Lung (tissue), 12 donors: ENCODE data around the gene PTPRN2. TPM values are rescaled to one million over a fixed set of nuclear protein-coding genes. Genes with fewer than 3 reads are reported as not detected.

Source experiments
- ATAC-seq: fragments of 200-7000 bp; cut with Tn5 transposase; one replicate; pipeline ENCODE4 v1.9.1; 2020; ENCODE audit warnings: moderate number of reproducible peaks; ENCODE audit not compliant: insufficient read depth, low FRiP score
- DNase-seq, 3 donors: peaks; one replicate each; pipeline ENCODE4 v3.0.0-alpha.2; 2013 to 2017
- H3K27ac ChIP-seq, 2 donors: one replicate each; pipeline ENCODE4 v1.5.1; 2013; ENCODE audit warnings: mild to moderate bottlenecking in 2 of 2, moderate library complexity in 2 of 2, control low read depth in 1 of 2, inconsistent platforms in 1 of 2, low read depth in 1 of 2, low read length in 1 of 2
- H3K27me3 ChIP-seq, 3 donors: one replicate each; pipeline ENCODE4 v1.5.1; 2013; ENCODE audit warnings: low read length in 2 of 3; ENCODE audit not compliant: control insufficient read depth in 3 of 3, insufficient read depth in 3 of 3
- H3K36me3 ChIP-seq, 4 donors: one replicate each; pipeline ENCODE4 v1.5.1; 2013; ENCODE audit warnings: low read length in 4 of 4, mild to moderate bottlenecking in 1 of 4, moderate library complexity in 1 of 4; ENCODE audit not compliant: control insufficient read depth in 4 of 4, insufficient read depth in 4 of 4
- H3K4me1 ChIP-seq, 5 donors: one replicate each; pipeline ENCODE4 v1.5.1; 2013; ENCODE audit warnings: low read length in 5 of 5, mild to moderate bottlenecking in 2 of 5, moderate library complexity in 1 of 5; ENCODE audit not compliant: control insufficient read depth in 5 of 5, insufficient read depth in 5 of 5
- H3K4me3 ChIP-seq: one replicate; pipeline ENCODE4 v1.5.1; 2013; ENCODE audit warnings: mild to moderate bottlenecking, control low read depth, moderate library complexity
- H3K9ac ChIP-seq, 2 donors: one replicate each; pipeline ENCODE4 v1.5.1; 2013; ENCODE audit warnings: low read length in 2 of 2, control low read depth in 1 of 2; ENCODE audit not compliant: insufficient read depth in 1 of 2
- H3K9me3 ChIP-seq, 4 donors: one replicate each; pipeline ENCODE4 v1.5.1; 2013; ENCODE audit warnings: low read length in 3 of 4, mild to moderate bottlenecking in 1 of 4, moderate library complexity in 1 of 4; ENCODE audit not compliant: control insufficient read depth in 4 of 4, insufficient read depth in 3 of 4
- CTCF ChIP-seq: IDR thresholded peaks from 2 replicates; pipeline ENCODE4 v1.5.1; 2012; ENCODE audit warnings: mild to moderate bottlenecking; ENCODE audit errors: control extremely low read depth, extremely low read depth
- WGBS, 2 donors: extraction: QIAGEN DNeasy Blood & Tissue Kit; methylation state at CpG; one replicate each; pipeline ENCODE4 v1.1.7; 2013; 5-methylcytosine and 5-hydroxymethylcytosine counted together
- polyA plus RNA-seq, 2 donors: library from polyadenylated mRNA; stranded (reverse); fragments of 200-250 nt; gene quantifications; one replicate each; pipeline ENCODE4 v1.2.1, GENCODE V29; 2013
- total RNA-seq, 2 donors: library from RNA; depleted of rRNA in 1 of 2; stranded (reverse); fragments of >200 nt in 1 of 2; gene quantifications; one replicate each; pipeline ENCODE4 v1.2.1, GENCODE V29; 2014 to 2021
- donor health status: control.
- donor health status: control.
- donor health status: Bipolar disorder and iron deficiency.
- donor health status: healthy.
- donor health status: DM: yes; HTN: yes; CAD: no.

PTPRN2 gene
- total and polyA plus RNA-seq, 4 donors, result 2.1 to 7.4 (median 4.4) TPM

- 72 to 82% methylated on average over 18 of the region's 18 CpGs for WGBS, 2 donors
Observed at GRCh38 chr7:157752832-157753291, 834.8 kb downstream of the PTPRN2 start.

GRCh38 chr7:157751951-157752673 lies 835.5 kb downstream of the PTPRN2 start:
- DNase-seq, result no peak
- WGBS, 2 donors, result 90 to 95% methylated on average over 25 to 27 of the region's 27 CpGs
- no peak overlapping the region for H3K9ac ChIP-seq
- no peaks in the 10 kb centered on the region for H3K4me1 ChIP-seq
- TF ChIP-seq CTCF, result no peak
- no peaks in the 10 kb centered on the region for H3K27me3 ChIP-seq
- H3K9me3 ChIP-seq, result no peaks in the 10 kb centered on the region
- H3K36me3 ChIP-seq, result no peaks in the 10 kb centered on the region
- ATAC-seq, result no peak
- H3K27ac ChIP-seq, result no peak overlapping the region
- no peak overlapping the region for H3K4me3 ChIP-seq

More at GRCh38 chr7:157752832-157753291, 834.8 kb downstream of the PTPRN2 start:
- no peak for ATAC-seq
- Histone ChIP-seq H3K9me3 (no peaks in the 10 kb centered on the region), H3K4me3 (no peak overlapping the region), H3K36me3 (no peaks in the 10 kb centered on the region), H3K27me3 (no peaks in the 10 kb centered on the region), H3K9ac (no peak overlapping the region), H3K4me1 (no peaks in the 10 kb centered on the region), H3K27ac (no peak overlapping the region)
- peak; percentile 40 to 42 (median 41) for DNase-seq
- no peak for TF ChIP-seq CTCF

DNA sequence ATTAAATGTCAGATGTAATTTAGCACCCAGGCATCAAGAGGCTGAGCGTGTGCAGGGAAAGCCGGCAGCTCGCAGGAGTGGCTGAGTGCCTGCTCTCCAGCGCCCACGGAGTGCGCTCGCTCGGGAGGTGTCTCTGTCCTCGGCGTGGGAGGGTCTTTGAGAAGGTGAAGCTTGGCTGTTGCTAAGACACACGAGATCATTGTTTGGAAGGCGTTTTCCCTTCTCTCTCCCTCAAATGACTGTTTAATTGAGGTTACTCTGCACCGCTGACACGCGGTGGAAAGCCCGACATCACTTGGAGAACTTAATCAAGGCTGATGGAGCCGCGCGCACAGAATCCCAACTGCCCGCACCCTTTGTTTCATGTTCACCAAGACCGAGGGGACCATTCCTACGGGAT lies 836.2 kb downstream of the PTPRN2 start:
- DNase-seq (no peak), ATAC-seq (no peak)
- WGBS, 2 donors, result 83 to 84% methylated on average over 22 of the region's 22 CpGs
- H3K27ac ChIP-seq, result no peak overlapping the region
- no peaks in the 10 kb centered on the region for H3K36me3 ChIP-seq
- no peaks in the 10 kb centered on the region for H3K4me1 ChIP-seq
- no peak for TF ChIP-seq CTCF
- H3K9me3 ChIP-seq, result no peaks in the 10 kb centered on the region
- H3K27me3 ChIP-seq, result no peaks in the 10 kb centered on the region
- no peak overlapping the region for H3K4me3 ChIP-seq
- H3K9ac ChIP-seq, result no peak overlapping the region
